Spleen (tissue), 11 donors: ENCODE data around the gene RASSF5. TPM values are rescaled to one million over a fixed set of nuclear protein-coding genes. Genes with fewer than 3 reads are reported as not detected.
A peak's percentile ranks its signal among the peaks of the same experiment; 100 is the strongest.

Experiments used
- DNase-seq: peaks from one replicate; pipeline ENCODE4 v3.0.0-alpha.2; 2020
- H3K27ac ChIP-seq, 8 donors: fragments of 200-600 bp; sonication (generic) in 7 of 8; 1 replicate in 4 of 8; 2 replicates in 4 of 8; pipeline versions ENCODE4 v1.5.0 to v1.8.0; 2016 to 2021; ENCODE audit warnings: inconsistent platforms in 4 of 8, mild to moderate bottlenecking in 4 of 8, moderate library complexity in 1 of 8
- H3K27me3 ChIP-seq, 7 donors: fragments of 200-600 bp; sonication (generic) in 6 of 7; replicated peaks in 1 of 7; 1 replicate in 4 of 7; 2 replicates in 3 of 7; pipeline versions ENCODE4 v1.5.0 to v1.8.0; 2016 to 2021; ENCODE audit warnings: inconsistent platforms in 3 of 7, mild to moderate bottlenecking in 1 of 7
- H3K36me3 ChIP-seq, 6 donors: fragments of 200-600 bp; sonication (generic) in 5 of 6; 1 replicate in 4 of 6; 2 replicates in 2 of 6; pipeline versions ENCODE4 v1.5.0 to v1.8.0; 2016 to 2021; ENCODE audit warnings: inconsistent platforms in 2 of 6
- H3K4me1 ChIP-seq, 6 donors: fragments of 200-600 bp; sonication (generic) in 5 of 6; 1 replicate in 3 of 6; 2 replicates in 3 of 6; pipeline versions ENCODE4 v1.5.0 to v1.8.0; 2016 to 2021; ENCODE audit warnings: inconsistent platforms in 3 of 6
- H3K4me3 ChIP-seq, 8 donors: fragments of 200-600 bp; sonication (generic) in 7 of 8; 1 replicate in 4 of 8; 2 replicates in 4 of 8; pipeline versions ENCODE4 v1.5.0 to v1.8.0; 2016 to 2021; ENCODE audit warnings: inconsistent platforms in 4 of 8, mild to moderate bottlenecking in 4 of 8, moderate library complexity in 2 of 8
- H3K9me3 ChIP-seq, 8 donors: fragments of 200-600 bp; sonication (generic) in 7 of 8; 1 replicate in 4 of 8; 2 replicates in 4 of 8; pipeline versions ENCODE4 v1.5.0 to v1.8.0; 2016 to 2021; ENCODE audit warnings: inconsistent platforms in 4 of 8
- POLR2A ChIP-seq, 3 donors: fragments of 450-650 bp; IDR thresholded peaks; one replicate each; pipeline ENCODE4 v1.5.1; 2017; ENCODE audit warnings: antibody characterized with exemption in 3 of 3, mild to moderate bottlenecking in 1 of 3
- POLR2AphosphoS5 ChIP-seq, 3 donors: sonication (generic); formaldehyde crosslinking; IDR thresholded peaks; one replicate each; pipeline ENCODE4 v1.5.1; 2017; ENCODE audit warnings: antibody characterized with exemption in 3 of 3
- WGBS, 5 donors: extraction: QIAGEN DNeasy Blood & Tissue Kit in 3 of 5; methylation state at CpG; one replicate each; pipeline versions ENCODE4 v1.1.5 to v1.1.7; 2013 to 2018; 5-methylcytosine and 5-hydroxymethylcytosine counted together
- intact Hi-C: fragments of 100-400 bp; cut with DNase I; formaldehyde crosslinking; loops from one replicate; pipeline ENCODE4 v1.15.0; 2023; ENCODE audit warnings: low total_unique reads
- polyA plus RNA-seq, 3 donors: library from polyadenylated mRNA; stranded (reverse); fragments of 200-250 nt; gene quantifications; one replicate each; pipeline ENCODE4 v1.2.1, GENCODE V29; 2013
- total RNA-seq, 7 donors: library from RNA; depleted of rRNA in 3 of 7; stranded (reverse); fragments of >200 nt in 3 of 7; fragmentation: NEBNext Ultra II Directional in 4 of 7; extraction: Animal tissue kit (Norgen Biotek cat#: 25700) in 4 of 7; gene quantifications; one replicate each; pipeline versions ENCODE4 v1.1.0 to v1.2.1, GENCODE V29; 2016 to 2021
- TF ChIP-seq, protein P1 (sequence below), 11 experiments: fragments of 200-600 bp in 7 of 11; fragments of 450-650 bp in 4 of 11; sonication (generic) in 4 of 11; IDR thresholded peaks in 8 of 11; conservative IDR thresholded peaks in 3 of 11; 1 replicate in 7 of 11; 2 replicates in 4 of 11; pipeline versions ENCODE4 v1.4.0 to v1.8.0; 2016 to 2021; ENCODE audit warnings: antibody characterized with exemption in 11 of 11, inconsistent platforms in 4 of 11, mild to moderate bottlenecking in 1 of 11
- donor health status: healthy with polysubstance abuse.
- donor health status: DM: no; HTN: no; CAD: no; lungs with moderate emphysema.
- donor health status: DM: no; HTN: no; CAD: no.
- donor health status: Bipolar disorder and iron deficiency.
- donor health status: healthy.
- donor health status: DM: no; HTN: no; CAD: no.
- donor health status: DM: yes; HTN: yes; CAD: no.

Gene RASSF5
- total and polyA plus RNA-seq, 10 donors, result 32.2 to 168 (median 127) TPM

DNA sequence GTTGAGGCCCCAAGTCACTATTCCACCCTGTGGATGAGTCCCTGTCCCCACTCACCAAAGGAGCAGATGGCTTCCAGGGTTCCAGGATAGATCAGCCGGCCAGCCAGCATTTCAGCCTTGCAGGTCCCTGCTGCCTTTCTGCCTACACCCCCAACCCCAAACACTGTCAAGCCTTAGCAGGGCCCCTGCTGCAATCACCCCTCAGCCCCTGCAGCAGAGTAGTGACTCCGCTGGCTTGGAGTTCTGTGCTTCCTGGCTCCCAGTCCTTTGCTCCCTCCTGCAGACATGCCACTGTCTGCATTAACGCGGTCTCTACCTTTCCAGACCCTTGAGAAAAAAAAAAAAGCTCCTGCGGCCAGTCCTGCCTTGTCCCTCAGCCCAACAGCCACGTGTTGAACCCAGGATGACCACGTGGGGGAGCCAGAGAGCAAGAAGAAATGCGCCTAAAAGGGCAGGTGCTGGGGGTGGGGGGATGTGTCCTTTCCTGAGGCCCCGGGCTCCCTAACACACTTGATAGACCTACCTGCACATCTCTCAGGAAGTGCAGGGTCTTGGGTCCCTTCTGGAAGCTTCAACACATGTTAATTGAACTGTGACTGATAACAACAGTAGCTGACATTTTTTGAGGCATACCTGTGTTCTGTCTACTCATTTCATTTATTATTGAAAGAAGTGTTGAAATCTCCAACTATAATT is 37.4 kb downstream of the RASSF5 start:
- no peak overlapping the region for H3K27ac ChIP-seq
- no peaks in the 10 kb centered on the region for H3K27me3 ChIP-seq
- H3K36me3 ChIP-seq, result no peaks in the 10 kb centered on the region
- intact Hi-C loops, result no loop called here
- WGBS, 5 donors, result 11 to 20% (median 15%) methylated on average over 9 of the region's 9 CpGs
- H3K9me3 ChIP-seq, result no peaks in the 10 kb centered on the region
- H3K4me1 ChIP-seq, result peaks cover 5 to 39% (median 17%) of the 10 kb centered on the region in 6 donors
- TF ChIP-seq, protein P1, sequence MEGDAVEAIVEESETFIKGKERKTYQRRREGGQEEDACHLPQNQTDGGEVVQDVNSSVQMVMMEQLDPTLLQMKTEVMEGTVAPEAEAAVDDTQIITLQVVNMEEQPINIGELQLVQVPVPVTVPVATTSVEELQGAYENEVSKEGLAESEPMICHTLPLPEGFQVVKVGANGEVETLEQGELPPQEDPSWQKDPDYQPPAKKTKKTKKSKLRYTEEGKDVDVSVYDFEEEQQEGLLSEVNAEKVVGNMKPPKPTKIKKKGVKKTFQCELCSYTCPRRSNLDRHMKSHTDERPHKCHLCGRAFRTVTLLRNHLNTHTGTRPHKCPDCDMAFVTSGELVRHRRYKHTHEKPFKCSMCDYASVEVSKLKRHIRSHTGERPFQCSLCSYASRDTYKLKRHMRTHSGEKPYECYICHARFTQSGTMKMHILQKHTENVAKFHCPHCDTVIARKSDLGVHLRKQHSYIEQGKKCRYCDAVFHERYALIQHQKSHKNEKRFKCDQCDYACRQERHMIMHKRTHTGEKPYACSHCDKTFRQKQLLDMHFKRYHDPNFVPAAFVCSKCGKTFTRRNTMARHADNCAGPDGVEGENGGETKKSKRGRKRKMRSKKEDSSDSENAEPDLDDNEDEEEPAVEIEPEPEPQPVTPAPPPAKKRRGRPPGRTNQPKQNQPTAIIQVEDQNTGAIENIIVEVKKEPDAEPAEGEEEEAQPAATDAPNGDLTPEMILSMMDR (IDR thresholded peaks at IDR 0.05 in 8 of 11, conservative IDR thresholded peaks at IDR 0.05 in 3 of 11), result peak; percentile 81 to 94 (median 90)
- no peak for TF ChIP-seq POLR2A (IDR thresholded peaks at IDR 0.05)
- TF ChIP-seq POLR2AphosphoS5 (IDR thresholded peaks at IDR 0.05), result peak in 2 of 3 donors; percentile 24 to 69
- no peak overlapping the region for H3K4me3 ChIP-seq
- peak; percentile 93 for DNase-seq

DNA sequence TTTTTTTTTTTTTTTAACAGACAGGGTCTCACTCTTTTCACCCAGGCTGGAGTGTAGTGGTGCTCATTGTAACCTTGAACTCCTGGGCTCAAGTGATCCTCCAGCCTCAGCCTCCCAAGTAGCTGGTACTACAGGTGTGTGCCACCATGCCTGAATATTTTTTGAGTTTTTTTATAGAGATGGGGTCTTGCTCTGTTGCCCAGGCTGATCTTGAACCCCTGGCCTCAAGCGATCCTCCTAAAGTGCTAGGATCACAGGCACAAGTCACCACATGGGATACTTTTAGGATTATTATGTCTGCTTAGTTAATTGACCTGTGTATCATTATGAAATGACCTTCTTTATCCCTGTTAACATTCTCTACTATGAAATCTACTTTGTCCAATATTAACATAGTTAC is 38.0 kb downstream of the RASSF5 start:
- 92 to 100% (median 96%) methylated on average over 1 of the region's 1 CpG for WGBS, 5 donors
- peak; percentile 16 for DNase-seq
- Histone ChIP-seq H3K27me3 (no peaks in the 10 kb centered on the region), H3K4me1 (peaks cover 5 to 39% (median 15%) of the 10 kb centered on the region in 6 donors), H3K36me3 (no peaks in the 10 kb centered on the region), H3K4me3 (no peak overlapping the region), H3K27ac (no peak overlapping the region), H3K9me3 (no peaks in the 10 kb centered on the region)
- TF ChIP-seq, protein P1 (IDR thresholded peaks at IDR 0.05 in 8 of 11, conservative IDR thresholded peaks at IDR 0.05 in 3 of 11), result no peak
- TF ChIP-seq POLR2AphosphoS5 (IDR thresholded peaks at IDR 0.05), result no peak
- TF ChIP-seq POLR2A (IDR thresholded peaks at IDR 0.05), result no peak
- intact Hi-C loops, result no loop called here

DNA sequence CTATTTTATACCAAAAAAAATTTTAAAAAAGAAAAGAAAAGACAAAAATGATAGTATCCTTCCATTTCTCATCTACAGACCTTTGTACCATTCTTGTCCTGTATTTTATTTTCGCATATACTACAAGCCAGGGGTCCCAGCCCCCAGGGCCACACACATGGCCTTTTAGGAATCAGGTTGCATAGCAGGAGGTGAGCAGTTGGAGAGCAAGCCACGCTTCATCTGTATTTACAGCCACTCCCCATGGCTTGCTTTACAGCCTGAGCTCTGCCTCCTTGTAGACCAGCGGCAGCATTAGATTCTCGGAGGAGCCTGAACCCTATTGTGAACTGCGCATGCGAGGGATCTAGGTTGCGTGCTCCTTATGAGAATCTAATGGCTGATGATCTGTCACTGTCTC is 39.8 kb downstream of the RASSF5 start:
- H3K27ac ChIP-seq, result no peak overlapping the region
- no peak overlapping the region for H3K4me3 ChIP-seq
- H3K36me3 ChIP-seq, result no peaks in the 10 kb centered on the region
- no peaks in the 10 kb centered on the region for H3K27me3 ChIP-seq
- 81 to 91% (median 88%) methylated on average over 7 of the region's 7 CpGs for WGBS, 5 donors
- intact Hi-C loops, result loop anchor here (2.0 kb wide), 1 partner anchor 34 kb away; no protein-coding TSS in a partner anchor
- H3K4me1 ChIP-seq, result peaks cover 5 to 44% (median 17%) of the 10 kb centered on the region in 6 donors
- peak; percentile 8 for DNase-seq
- TF ChIP-seq, protein P1 (IDR thresholded peaks at IDR 0.05 in 8 of 11, conservative IDR thresholded peaks at IDR 0.05 in 3 of 11), result no peak
- TF ChIP-seq POLR2AphosphoS5 (IDR thresholded peaks at IDR 0.05) (no peak), POLR2A (IDR thresholded peaks at IDR 0.05) (no peak)
- H3K9me3 ChIP-seq, result no peaks in the 10 kb centered on the region

DNA sequence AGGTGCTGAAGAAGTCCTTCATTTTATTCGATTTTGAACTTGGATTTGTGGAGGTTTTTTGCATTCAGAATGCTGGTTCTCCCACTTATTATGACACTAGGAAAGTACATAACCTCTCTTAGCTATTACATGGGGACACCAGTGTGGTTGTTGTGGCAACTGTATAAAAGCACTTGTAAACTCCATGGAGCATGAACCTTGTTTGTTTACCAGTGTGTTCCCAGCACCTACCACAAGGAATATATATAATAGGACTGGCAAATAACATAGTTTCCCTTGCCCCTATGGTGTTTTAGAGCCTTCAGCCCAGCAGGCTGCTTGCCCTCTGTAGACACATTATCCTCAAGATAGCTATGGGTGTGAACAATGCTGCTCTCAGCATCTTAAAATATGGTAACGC is 43.1 kb downstream of the RASSF5 start:
- DNase-seq, result no peak
- intact Hi-C loops, result no loop called here
- TF ChIP-seq, protein P1 (IDR thresholded peaks at IDR 0.05 in 8 of 11, conservative IDR thresholded peaks at IDR 0.05 in 3 of 11), result no peak
- no peak for TF ChIP-seq POLR2A (IDR thresholded peaks at IDR 0.05)
- Histone ChIP-seq H3K9me3 (no peaks in the 10 kb centered on the region), H3K4me3 (no peak overlapping the region), H3K27me3 (no peaks in the 10 kb centered on the region), H3K4me1 (peaks cover 4 to 61% (median 31%) of the 10 kb centered on the region in 6 donors), H3K36me3 (no peaks in the 10 kb centered on the region), H3K27ac (peak overlapping the region in 2 of 8 donors; percentile 57 to 78)
- 70 to 89% (median 82%) methylated on average over 2 of the region's 2 CpGs for WGBS, 5 donors
